ENCODE results near the gene PIBF1. TPM values are rescaled to one million over a fixed set of nuclear protein-coding genes. Genes with fewer than 3 reads are reported as not detected.
A peak's percentile ranks its signal among the peaks of the same experiment; 100 is the strongest.

The PIBF1 gene
- total RNA-seq, 1 donor from 2014 or later, result 28.3 TPM

- H3K27me3 ChIP-seq, result peaks cover 26% of the 10 kb centered on the region
- no peak for TF ChIP-seq CTCF (IDR thresholded peaks at IDR 0.05)
- H3K9me3 ChIP-seq, result no peaks in the 10 kb centered on the region
- intact Hi-C loops (cut with DNase I), result no loop called here
- H3K4me1 ChIP-seq, result peaks cover 5% of the 10 kb centered on the region
- no peaks in the 10 kb centered on the region for H3K36me3 ChIP-seq
- H3K4me3 ChIP-seq, result no peak overlapping the region
- ATAC-seq, result no peak
- DNase-seq, result no peak
- H3K27ac ChIP-seq, result no peak overlapping the region
Measured at GRCh38 chr13:73055813-73056564, 274.1 kb downstream of the PIBF1 start.

GRCh38 chr13:73056565-73056962 is 274.6 kb downstream of the PIBF1 start:
- Histone ChIP-seq H3K9me3 (no peaks in the 10 kb centered on the region), H3K27ac (no peak overlapping the region), H3K27me3 (peaks cover 26% of the 10 kb centered on the region), H3K4me3 (no peak overlapping the region), H3K4me1 (peaks cover 5% of the 10 kb centered on the region), H3K36me3 (no peaks in the 10 kb centered on the region)
- DNase-seq (no peak), ATAC-seq (no peak)
- no peak for TF ChIP-seq CTCF (IDR thresholded peaks at IDR 0.05)
- intact Hi-C loops (cut with DNase I), result no loop called here

- intact Hi-C loops (cut with DNase I), result no loop called here
- no peaks in the 10 kb centered on the region for H3K36me3 ChIP-seq
- H3K4me1 ChIP-seq, result peaks cover 5% of the 10 kb centered on the region
- no peak for TF ChIP-seq CTCF (IDR thresholded peaks at IDR 0.05)
- H3K4me3 ChIP-seq, result no peak overlapping the region
- ATAC-seq (no peak), DNase-seq (no peak)
- H3K27me3 ChIP-seq, result peaks cover 26% of the 10 kb centered on the region
- peak overlapping the region; percentile 75 for H3K27ac ChIP-seq
- no peaks in the 10 kb centered on the region for H3K9me3 ChIP-seq
Measured at GRCh38 chr13:73057284-73058063, 275.5 kb downstream of the PIBF1 start.

GRCh38 chr13:73058064-73058313 is 276.1 kb downstream of the PIBF1 start:
- Histone ChIP-seq H3K27me3 (peaks cover 26% of the 10 kb centered on the region), H3K27ac (peak overlapping the region; percentile 75), H3K9me3 (no peaks in the 10 kb centered on the region), H3K36me3 (no peaks in the 10 kb centered on the region), H3K4me1 (peaks cover 5% of the 10 kb centered on the region), H3K4me3 (peak overlapping the region; percentile 73)
- TF ChIP-seq CTCF (IDR thresholded peaks at IDR 0.05), result no peak
- ATAC-seq (no peak), DNase-seq (no peak)
- intact Hi-C loops (cut with DNase I), result no loop called here

- no peaks in the 10 kb centered on the region for H3K9me3 ChIP-seq
- peak overlapping the region; percentile 73 for H3K4me3 ChIP-seq
- DNase-seq (no peak), ATAC-seq (no peak)
- peaks cover 26% of the 10 kb centered on the region for H3K27me3 ChIP-seq
- no peak for TF ChIP-seq CTCF (IDR thresholded peaks at IDR 0.05)
- intact Hi-C loops (cut with DNase I), result no loop called here
- H3K4me1 ChIP-seq, result peaks cover 5% of the 10 kb centered on the region
- peak overlapping the region; percentile 75 for H3K27ac ChIP-seq
- H3K36me3 ChIP-seq, result no peaks in the 10 kb centered on the region
Measured at GRCh38 chr13:73058432-73058735, 276.5 kb downstream of the PIBF1 start.

Data from upper lobe of right lung (tissue), 1 donor.